H1 (cell line): ENCODE data around the gene PID1. TPM values are rescaled to one million over a fixed set of nuclear protein-coding genes. Genes with fewer than 3 reads are reported as not detected.

Experiments
- CTCF ChIA-PET: fragments of 300-600 bp; sonication (Branson Sonifier 250); formaldehyde crosslinking; loops from one replicate; lab custom pipeline; 2021; ENCODE audit not compliant: partially characterized antibody; lab: Charles Lee
- POLR2A ChIA-PET: fragments of 300-600 bp; sonication (Branson Sonifier 250); formaldehyde crosslinking; loops from one replicate; lab custom pipeline; 2021; ENCODE audit warnings: inconsistent platforms; ENCODE audit not compliant: partially characterized antibody; lab: Charles Lee
- DNase-seq, 2 experiments: peaks; one replicate each; pipeline versions ENCODE4 v3.0.0 to v3.0.0-alpha.2; 2010 to 2022; ENCODE audit warnings: low spot score in 2 of 2, low read depth in 1 of 2, mixed read lengths in 1 of 2
- FAIRE-seq: peaks from 2 replicates; lab custom pipeline; 2011; peaks lifted over from hg19 to GRCh38; lab: Jason Lieb, UNC
- H2AFZ ChIP-seq: 2 replicates; pipeline ENCODE4 v1.8.1; 2012; ENCODE audit warnings: low read length, inconsistent platforms
- H2AK5ac ChIP-seq: 2 replicates; pipeline ENCODE4 v1.6.1; 2013; ENCODE audit warnings: low read depth, low read length
- H2BK120ac ChIP-seq: replicated peaks from 2 replicates; pipeline ENCODE3; 2013; ENCODE audit warnings: low read depth, low read length, inconsistent platforms
- H2BK12ac ChIP-seq: 2 replicates; pipeline ENCODE4 v1.6.1; 2013; ENCODE audit warnings: low read depth, low read length
- H2BK15ac ChIP-seq: 2 replicates; pipeline ENCODE4 v1.6.1; 2013; ENCODE audit warnings: low read length
- H2BK20ac ChIP-seq: 2 replicates; pipeline ENCODE4 v1.6.1; 2013; ENCODE audit warnings: low read length
- H2BK5ac ChIP-seq: 2 replicates; pipeline ENCODE4 v1.6.1; 2013; ENCODE audit warnings: low read depth, low read length
- H3K14ac ChIP-seq: 2 replicates; pipeline ENCODE4 v1.6.1; 2013; ENCODE audit warnings: inconsistent platforms; ENCODE audit not compliant: insufficient read length
- H3K18ac ChIP-seq: 2 replicates; pipeline ENCODE4 v1.6.1; 2013; ENCODE audit warnings: low read length; ENCODE audit errors: extremely low read depth
- H3K23ac ChIP-seq: 2 replicates; pipeline ENCODE4 v1.6.1; 2013; ENCODE audit warnings: inconsistent platforms; ENCODE audit not compliant: insufficient read length
- H3K23me2 ChIP-seq: 2 replicates; pipeline ENCODE4 v1.6.1; 2013; ENCODE audit warnings: low read depth, low read length
- H3K27ac ChIP-seq: 2 replicates; pipeline ENCODE4 v1.6.1; 2011; ENCODE audit warnings: low read depth, low read length, inconsistent platforms
- H3K27me3 ChIP-seq, 4 experiments: replicated peaks in 1 of 4; 1 replicate in 1 of 4; 2 replicates in 3 of 4; pipeline versions ENCODE4 v1.6.1 to v1.8.1; 2011 to 2013; ENCODE audit warnings: low read length in 3 of 4, mild to moderate bottlenecking in 3 of 4, inconsistent platforms in 2 of 4, mixed read lengths in 2 of 4, moderate library complexity in 1 of 4; ENCODE audit not compliant: control insufficient read depth in 3 of 4, insufficient read depth in 3 of 4; ENCODE audit errors: extremely low read depth in 1 of 4
- H3K36me3 ChIP-seq, 4 experiments: 2 replicates each; pipeline versions ENCODE4 v1.6.1 to v1.8.1; 2011 to 2013; ENCODE audit warnings: mild to moderate bottlenecking in 4 of 4, low read length in 3 of 4, moderate library complexity in 2 of 4, control low read depth in 1 of 4, inconsistent platforms in 1 of 4; ENCODE audit not compliant: insufficient read depth in 4 of 4, control insufficient read depth in 2 of 4
- H3K4ac ChIP-seq: replicated peaks from 2 replicates; pipeline ENCODE3; 2013; ENCODE audit warnings: low read length, low read depth, mixed read lengths, inconsistent platforms; ENCODE audit not compliant: insufficient read length
- H3K4me1 ChIP-seq, 4 experiments: replicated peaks in 1 of 4; 1 replicate in 1 of 4; 2 replicates in 3 of 4; pipeline versions ENCODE4 v1.6.1 to v1.8.1; 2011 to 2013; ENCODE audit warnings: low read length in 3 of 4, inconsistent platforms in 2 of 4, mixed read lengths in 1 of 4; ENCODE audit not compliant: insufficient read depth in 4 of 4, control insufficient read depth in 3 of 4
- H3K4me2 ChIP-seq, 2 experiments: 2 replicates each; pipeline versions ENCODE4 v1.6.1 to v1.8.1; 2011 to 2013; ENCODE audit warnings: low read depth in 2 of 2, low read length in 2 of 2, control low read depth in 1 of 2, inconsistent platforms in 1 of 2, mild to moderate bottlenecking in 1 of 2; ENCODE audit not compliant: insufficient read depth in 1 of 2
- H3K4me3 ChIP-seq, 4 experiments: fragments of 200-600, 300-600 bp in 1 of 4; sonication (generic), shearing (Covaris generic), sonication (Bioruptor Twin) in 1 of 4; 2 replicates each; pipeline versions ENCODE4 v1.5.1 to v1.8.1; 2011 to 2016; ENCODE audit warnings: low read length in 4 of 4, low read depth in 3 of 4, control low read depth in 2 of 4, inconsistent platforms in 2 of 4, mild to moderate bottlenecking in 2 of 4, mixed read lengths in 1 of 4, moderate library complexity in 1 of 4; ENCODE audit not compliant: insufficient read depth in 2 of 4; ENCODE audit errors: extremely low read depth in 1 of 4
- H3K56ac ChIP-seq: replicated peaks from 2 replicates; pipeline ENCODE3; 2013; ENCODE audit warnings: low read depth, mild to moderate bottlenecking, mixed read lengths, low read length, inconsistent platforms; ENCODE audit not compliant: insufficient read length
- H3K79me1 ChIP-seq: 2 replicates; pipeline ENCODE4 v1.6.1; 2013; ENCODE audit warnings: low read depth, low read length, control low read depth
- H3K79me2 ChIP-seq, 2 experiments: 2 replicates each; pipeline versions ENCODE4 v1.6.1 to v1.8.1; 2012 to 2013; ENCODE audit warnings: low read length in 2 of 2, mild to moderate bottlenecking in 2 of 2, inconsistent platforms in 1 of 2; ENCODE audit not compliant: insufficient read depth in 2 of 2, control insufficient read depth in 1 of 2
- H3K9ac ChIP-seq, 4 experiments: replicated peaks in 1 of 4; 1 replicate in 1 of 4; 2 replicates in 3 of 4; pipeline versions ENCODE4 v1.6.1 to v1.8.1; 2011 to 2013; ENCODE audit warnings: low read depth in 3 of 4, low read length in 3 of 4, control low read depth in 2 of 4, mild to moderate bottlenecking in 2 of 4, moderate library complexity in 2 of 4, inconsistent platforms in 1 of 4; ENCODE audit errors: extremely low read depth in 1 of 4
- H3K9me3 ChIP-seq, 2 experiments: 2 replicates each; pipeline versions ENCODE4 v1.6.1 to v1.8.1; 2012 to 2013; ENCODE audit warnings: mild to moderate bottlenecking in 2 of 2, moderate library complexity in 2 of 2, control low read depth in 1 of 2, inconsistent platforms in 1 of 2, low read depth in 1 of 2, low read length in 1 of 2, mixed read lengths in 1 of 2; ENCODE audit not compliant: insufficient read depth in 2 of 2
- H4K20me1 ChIP-seq, 2 experiments: replicated peaks in 1 of 2; 2 replicates each; pipeline versions ENCODE3 to v1.8.1; 2011 to 2013; ENCODE audit warnings: inconsistent platforms in 2 of 2, low read length in 2 of 2, mild to moderate bottlenecking in 1 of 2; ENCODE audit not compliant: insufficient read depth in 2 of 2, control insufficient read depth in 1 of 2
- H4K5ac ChIP-seq: 2 replicates; pipeline ENCODE4 v1.6.1; 2013; ENCODE audit warnings: low read length, low read depth, mixed read lengths, inconsistent platforms; ENCODE audit not compliant: insufficient read length
- H4K8ac ChIP-seq: 2 replicates; pipeline ENCODE4 v1.8.0; 2013; ENCODE audit warnings: mild to moderate bottlenecking, moderate library complexity, low read length, inconsistent platforms; ENCODE audit not compliant: insufficient read depth; ENCODE audit errors: extremely low read depth
- H4K91ac ChIP-seq: replicated peaks from 2 replicates; pipeline ENCODE3; 2013; ENCODE audit warnings: low read length, mixed read lengths, inconsistent platforms; ENCODE audit not compliant: insufficient read length
- BRCA1 ChIP-seq: IDR thresholded peaks from 2 replicates; pipeline ENCODE4 v1.6.1; 2012; ENCODE audit warnings: low read depth, low read length, improper control_type of control experiment
- CBX8 ChIP-seq: fragments of 300-800, 300-1000 bp; sonication (generic); IDR thresholded peaks from 2 replicates; pipeline ENCODE4 v1.7.1; 2016; ENCODE audit warnings: low read depth, low read length, borderline replicate concordance
- EZH2 ChIP-seq: fragments of 200-600 bp; sonication (generic); IDR thresholded peaks from 2 replicates; pipeline ENCODE4 v1.7.1; 2012; ENCODE audit warnings: low read depth, mild to moderate bottlenecking, moderate library complexity, low read length, inconsistent platforms; ENCODE audit not compliant: severe bottlenecking
- GABPA ChIP-seq: IDR thresholded peaks from 2 replicates; pipeline ENCODE4 v1.6.1; 2011; ENCODE audit warnings: mild to moderate bottlenecking, low read length, moderate library complexity, borderline replicate concordance; ENCODE audit not compliant: insufficient read depth
- JUND ChIP-seq: IDR thresholded peaks from 2 replicates; pipeline ENCODE4 v1.6.1; 2011; ENCODE audit warnings: mild to moderate bottlenecking, improper control_type of control experiment, low read length
- MAX ChIP-seq: IDR thresholded peaks from 2 replicates; pipeline ENCODE4 v1.6.1; 2012; ENCODE audit warnings: inconsistent platforms
- POLR2A ChIP-seq, 2 experiments: IDR thresholded peaks; 1 replicate in 1 of 2; 2 replicates in 1 of 2; pipeline ENCODE4 v1.6.1; 2011; ENCODE audit warnings: low read depth in 2 of 2, low read length in 2 of 2, mild to moderate bottlenecking in 2 of 2; ENCODE audit errors: control extremely low read depth in 1 of 2
- RFX5 ChIP-seq: IDR thresholded peaks from 2 replicates; pipeline ENCODE4 v1.6.1; 2011; ENCODE audit warnings: low read depth, low read length, improper control_type of control experiment, borderline replicate concordance
- SIN3A ChIP-seq, 2 experiments: IDR thresholded peaks in 1 of 2; conservative IDR thresholded peaks in 1 of 2; 2 replicates each; pipeline ENCODE4 v1.6.1; 2011 to 2012; ENCODE audit warnings: low read length in 2 of 2, improper control_type of control experiment in 1 of 2, low read depth in 1 of 2, mild to moderate bottlenecking in 1 of 2
- USF2 ChIP-seq: IDR thresholded peaks from 2 replicates; pipeline ENCODE4 v1.6.1; 2011; ENCODE audit warnings: low read length, improper control_type of control experiment
- ZNF274 ChIP-seq: IDR thresholded peaks from 2 replicates; pipeline ENCODE4 v1.7.0; 2012; ENCODE audit warnings: low read length, borderline replicate concordance; ENCODE audit errors: extremely low read depth
- WGBS, 2 experiments: shearing (Covaris generic) in 1 of 2; methylation state at CpG; one replicate each; pipeline versions ENCODE4 v1.1.6 to v1.1.7; 2013 to 2015; ENCODE audit warnings: low lambda C conversion rate in 2 of 2, mixed read lengths in 2 of 2, inconsistent platforms in 1 of 2, low coverage in 1 of 2, missing lambda C conversion rate in 1 of 2; ENCODE audit not compliant: insufficient replicate concordance in 2 of 2, insufficient coverage in 1 of 2, insufficient read length in 1 of 2; ENCODE audit errors: extremely low coverage in 1 of 2, missing lambda C conversion rate in 1 of 2; 5-methylcytosine and 5-hydroxymethylcytosine counted together
- polyA plus RNA-seq, 7 experiments: library from polyadenylated mRNA; depleted of rRNA in 3 of 7; stranded (reverse) in 5 of 7; unstranded in 2 of 7; fragments of >200 nt in 5 of 7; fragments of 200-250 nt in 2 of 7; gene quantifications; 1 replicate in 5 of 7; 2 replicates in 1 of 7; 4 replicates in 1 of 7; pipeline versions ENCODE4 v1.2.1 to v1.2.3, GENCODE V29; 2011 to 2013; ENCODE audit warnings: missing spikeins in 2 of 7, mixed read lengths in 2 of 7
- total RNA-seq: library from RNA; stranded (reverse); fragmentation: NEBNext Ultra II Directional; extraction: Animal tissue kit (Norgen Biotek cat#: 25700); gene quantifications from 2 replicates; pipeline ENCODE4 v1.2.1, GENCODE V29; 2021

PID1 gene
- total and polyA plus RNA-seq, 2 of the 8 experiments (the other 6 are each of a cell fraction or from before 2014, with no cell fraction given), result 1.5 to 3.3 TPM

- H3K56ac ChIP-seq, result no peak overlapping the region
- H3K27ac ChIP-seq, result no peak overlapping the region
- H3K23ac ChIP-seq, result no peak overlapping the region
- H3K79me1 ChIP-seq, result no peaks in the 10 kb centered on the region
- H3K79me2 ChIP-seq, result no peaks in the 10 kb centered on the region
- FAIRE-seq (no peak), DNase-seq (no peak)
- H3K4me3 ChIP-seq, result no peak overlapping the region
- no peaks in the 10 kb centered on the region for H3K36me3 ChIP-seq
- H3K4me2 ChIP-seq, result no peak overlapping the region
- no peak overlapping the region for H3K9ac ChIP-seq
- no peak overlapping the region for H2BK12ac ChIP-seq
- ChIA-PET POLR2A (no interaction called here), CTCF (interaction anchor here (0.7 kb wide), 1 partner anchor 13 kb away, joined by 3 read pairs; no protein-coding TSS in a partner anchor)
- H2BK20ac ChIP-seq, result no peak overlapping the region
- H3K18ac ChIP-seq, result no peak overlapping the region
- no peak overlapping the region for H2BK120ac ChIP-seq
- H4K20me1 ChIP-seq, result no peaks in the 10 kb centered on the region
- no peaks in the 10 kb centered on the region for H3K9me3 ChIP-seq
- no peaks in the 10 kb centered on the region for H3K4me1 ChIP-seq
- H4K91ac ChIP-seq, result no peak overlapping the region
- H3K23me2 ChIP-seq, result no peaks in the 10 kb centered on the region; the same call in 1 of the 2 replicates
- no peak overlapping the region for H3K14ac ChIP-seq
- no peak overlapping the region for H2AFZ ChIP-seq
- H2AK5ac ChIP-seq, result no peak overlapping the region
- H3K27me3 ChIP-seq, result no peaks in the 10 kb centered on the region
- no peak overlapping the region for H2BK15ac ChIP-seq
- H3K4ac ChIP-seq, result no peak overlapping the region
- 92% methylated on average over 12 of the region's 12 CpGs; no CpG with 5 or more reads in 1 of the 2 experiments for WGBS, 2 experiments
- H4K8ac ChIP-seq, result no peak overlapping the region
- H2BK5ac ChIP-seq, result 0 out of 2 replicates have a peak overlapping the region, but pooled peaks have one; percentile 44
- H4K5ac ChIP-seq, result no peak overlapping the region
- TF ChIP-seq SIN3A (conservative IDR thresholded peaks at IDR 0.05 in 1 of 2, IDR thresholded peaks at IDR 0.05 in 1 of 2; ENCODE audit: low read depth in 1 of 2, low read length in 2 of 2), result no peak
- TF ChIP-seq GABPA, result no peak
- no peak for TF ChIP-seq CBX8
- no peak for TF ChIP-seq RFX5
- no peak for TF ChIP-seq JUND
- TF ChIP-seq EZH2, result no peak
- no peak for TF ChIP-seq BRCA1
- TF ChIP-seq POLR2A (IDR thresholded peaks at IDR 0.05; ENCODE audit: control extremely low read depth in 1 of 2, low read depth in 2 of 2, low read length in 2 of 2), result no peak
- no peak for TF ChIP-seq MAX
- no peak for TF ChIP-seq USF2
- no peak for TF ChIP-seq ZNF274
These were observed 243.6 kb downstream of the PID1 start for GRCh38 chr2:229027353-229028105.
